Measurements from ENCODE around the gene RAD51B. TPM values are rescaled to one million over a fixed set of nuclear protein-coding genes. Genes with fewer than 3 reads are reported as not detected.

The RAD51B gene
- total RNA-seq, 2 donors from 2014 or later = 9.3 to 12.1 TPM

DNA sequence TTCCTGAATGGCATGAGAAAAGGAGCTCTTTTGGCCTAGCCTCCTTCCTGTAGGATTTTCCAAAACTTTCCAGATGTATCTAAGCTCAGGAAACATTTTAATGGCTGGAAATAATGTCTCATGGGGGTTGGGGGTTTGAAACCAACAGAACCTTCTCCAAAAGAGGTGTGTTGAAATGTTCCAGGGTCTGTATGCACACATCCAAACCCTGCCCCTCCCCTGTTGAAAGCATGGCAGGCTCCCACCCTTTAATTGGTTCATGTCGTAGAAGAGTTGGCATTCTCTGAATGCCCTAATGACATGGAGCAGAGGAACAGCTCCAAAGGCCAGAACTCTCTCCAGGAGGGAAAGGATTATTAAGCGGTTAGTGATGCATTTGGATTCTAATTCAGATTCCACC, 620.1 kb downstream of the RAD51B start:
- H3K4me1 ChIP-seq (ENCODE audit: control insufficient read depth in 1 of 2, low read depth in 2 of 2) = peaks cover 3 to 6% of the 10 kb centered on the region in 2 donors
- no peak for DNase-seq (ENCODE audit: low spot score)
- no peaks in the 10 kb centered on the region for H3K27me3 ChIP-seq (replicated peaks; ENCODE audit: insufficient read depth)
- TF ChIP-seq, protein P1, sequence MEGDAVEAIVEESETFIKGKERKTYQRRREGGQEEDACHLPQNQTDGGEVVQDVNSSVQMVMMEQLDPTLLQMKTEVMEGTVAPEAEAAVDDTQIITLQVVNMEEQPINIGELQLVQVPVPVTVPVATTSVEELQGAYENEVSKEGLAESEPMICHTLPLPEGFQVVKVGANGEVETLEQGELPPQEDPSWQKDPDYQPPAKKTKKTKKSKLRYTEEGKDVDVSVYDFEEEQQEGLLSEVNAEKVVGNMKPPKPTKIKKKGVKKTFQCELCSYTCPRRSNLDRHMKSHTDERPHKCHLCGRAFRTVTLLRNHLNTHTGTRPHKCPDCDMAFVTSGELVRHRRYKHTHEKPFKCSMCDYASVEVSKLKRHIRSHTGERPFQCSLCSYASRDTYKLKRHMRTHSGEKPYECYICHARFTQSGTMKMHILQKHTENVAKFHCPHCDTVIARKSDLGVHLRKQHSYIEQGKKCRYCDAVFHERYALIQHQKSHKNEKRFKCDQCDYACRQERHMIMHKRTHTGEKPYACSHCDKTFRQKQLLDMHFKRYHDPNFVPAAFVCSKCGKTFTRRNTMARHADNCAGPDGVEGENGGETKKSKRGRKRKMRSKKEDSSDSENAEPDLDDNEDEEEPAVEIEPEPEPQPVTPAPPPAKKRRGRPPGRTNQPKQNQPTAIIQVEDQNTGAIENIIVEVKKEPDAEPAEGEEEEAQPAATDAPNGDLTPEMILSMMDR (IDR thresholded peaks at IDR 0.05) = no peak
- H3K4me3 ChIP-seq = no peak overlapping the region
- no peaks in the 10 kb centered on the region for H3K9me3 ChIP-seq
- H3K27ac ChIP-seq = no peak overlapping the region
- ATAC-seq (ENCODE audit: insufficient number of reproducible peaks, low FRiP score, low read depth) = no peak
- no peaks in the 10 kb centered on the region for H3K36me3 ChIP-seq

GRCh38 chr14:68440820-68441219, 621.2 kb downstream of the RAD51B start:
- TF ChIP-seq, protein P1 (IDR thresholded peaks at IDR 0.05) = no peak
- H3K9me3 ChIP-seq = no peaks in the 10 kb centered on the region
- no peak overlapping the region for H3K27ac ChIP-seq
- peaks cover 9 to 13% of the 10 kb centered on the region in 2 donors for H3K4me1 ChIP-seq (ENCODE audit: control insufficient read depth in 1 of 2, low read depth in 2 of 2)
- no peaks in the 10 kb centered on the region for H3K27me3 ChIP-seq (replicated peaks; ENCODE audit: insufficient read depth)
- DNase-seq (ENCODE audit: low spot score) (no peak), ATAC-seq (ENCODE audit: insufficient number of reproducible peaks, low FRiP score, low read depth) (no peak)
- H3K36me3 ChIP-seq = no peaks in the 10 kb centered on the region
- no peak overlapping the region for H3K4me3 ChIP-seq

- no peak overlapping the region for H3K27ac ChIP-seq
- peaks cover 9 to 13% of the 10 kb centered on the region in 2 donors for H3K4me1 ChIP-seq (ENCODE audit: control insufficient read depth in 1 of 2, low read depth in 2 of 2)
Measured at GRCh38 chr14:68441542-68441941, 622.0 kb downstream of the RAD51B start.

DNA sequence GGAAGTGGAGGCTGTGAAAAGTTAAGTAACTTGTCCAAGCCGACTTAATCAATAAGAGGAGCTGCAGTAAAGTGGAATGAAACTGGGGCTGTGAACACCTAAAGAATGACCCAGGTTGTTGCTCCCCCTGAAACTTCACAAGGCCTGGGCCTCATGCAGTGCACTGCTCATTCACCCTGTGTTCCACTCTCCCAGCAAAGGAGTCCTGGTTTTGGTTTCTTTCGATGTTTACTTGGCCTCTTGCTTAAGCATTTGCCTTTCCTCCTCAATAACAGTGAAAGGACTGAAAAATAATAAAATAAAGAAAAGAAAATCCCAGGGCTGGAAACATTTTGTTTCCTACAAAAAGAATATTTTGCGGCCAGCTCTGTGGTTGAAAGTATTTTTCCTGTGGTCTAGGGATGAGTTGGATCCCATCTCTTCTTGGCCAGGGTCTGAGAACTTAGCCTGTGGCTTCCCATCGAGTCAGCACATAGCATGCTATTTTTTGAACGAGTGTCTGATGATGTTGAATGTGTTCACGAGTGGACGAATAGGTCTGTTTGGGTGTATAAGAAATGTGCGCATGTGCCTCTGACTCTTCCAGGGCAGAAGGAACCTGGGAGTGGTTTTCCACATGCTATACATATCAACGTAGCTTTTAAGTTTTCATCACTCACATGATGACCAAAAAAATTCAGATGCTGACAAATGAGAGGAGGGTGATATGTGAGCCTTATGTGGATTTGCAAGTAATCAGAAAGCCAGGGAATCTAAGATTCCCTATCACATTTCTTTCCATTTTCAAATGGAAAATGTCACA, 623.5 kb downstream of the RAD51B start:
- Histone ChIP-seq H3K4me1 (ENCODE audit: control insufficient read depth in 1 of 2, low read depth in 2 of 2) (peaks cover 9 to 13% of the 10 kb centered on the region in 2 donors), H3K4me3 (no peak overlapping the region), H3K27me3 (replicated peaks; ENCODE audit: insufficient read depth) (no peaks in the 10 kb centered on the region), H3K27ac (peak overlapping the region in 1 of 2 donors; percentile 38), H3K9me3 (no peaks in the 10 kb centered on the region), H3K36me3 (no peaks in the 10 kb centered on the region)
- DNase-seq (ENCODE audit: low spot score) (no peak), ATAC-seq (ENCODE audit: insufficient number of reproducible peaks, low FRiP score, low read depth) (no peak)
- TF ChIP-seq, protein P1 (IDR thresholded peaks at IDR 0.05) = no peak

More at GRCh38 chr14:68441542-68441941, 622.0 kb downstream of the RAD51B start:
- H3K27me3 ChIP-seq (replicated peaks; ENCODE audit: insufficient read depth) = no peaks in the 10 kb centered on the region
- ATAC-seq (ENCODE audit: insufficient number of reproducible peaks, low FRiP score, low read depth) (no peak), DNase-seq (ENCODE audit: low spot score) (no peak)
- no peak overlapping the region for H3K4me3 ChIP-seq
- TF ChIP-seq, protein P1 (IDR thresholded peaks at IDR 0.05) = no peak
- no peaks in the 10 kb centered on the region for H3K36me3 ChIP-seq
- no peaks in the 10 kb centered on the region for H3K9me3 ChIP-seq

DNA sequence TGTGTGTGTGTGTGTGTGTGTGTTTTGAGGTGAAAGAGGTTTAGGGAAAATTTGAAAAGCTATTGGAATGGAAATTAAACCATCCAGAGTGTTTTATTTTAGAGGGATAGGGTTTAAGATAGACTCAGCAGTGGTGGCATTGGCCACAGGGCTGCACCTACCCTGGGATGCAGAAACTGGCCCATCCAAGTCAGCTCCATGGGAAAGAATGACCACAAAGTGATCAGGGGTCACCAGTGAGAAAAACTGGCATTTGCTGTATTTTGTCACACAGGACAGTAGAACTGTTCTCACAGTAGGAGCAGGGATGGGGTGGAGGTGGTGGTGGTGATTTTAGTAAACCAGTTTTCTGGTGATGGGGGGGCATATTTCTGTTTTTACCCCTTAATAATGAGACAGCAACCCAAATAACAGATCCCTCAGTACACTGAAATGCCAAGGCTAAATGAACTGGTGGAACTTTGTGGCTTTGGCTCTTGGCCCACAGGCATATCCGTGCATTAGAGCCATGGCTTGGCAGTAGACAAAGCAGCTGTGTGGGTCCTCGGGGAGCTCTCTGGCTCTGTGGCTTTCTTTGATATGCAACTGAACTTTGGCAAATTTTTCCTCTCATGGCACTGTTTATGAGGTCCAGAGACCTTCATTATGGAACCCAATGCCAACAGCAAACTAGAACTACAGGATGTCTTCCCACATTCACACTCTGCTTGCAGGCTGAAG, 625.0 kb downstream of the RAD51B start:
- Histone ChIP-seq H3K9me3 (no peaks in the 10 kb centered on the region), H3K27me3 (replicated peaks; ENCODE audit: insufficient read depth) (no peaks in the 10 kb centered on the region), H3K4me3 (no peak overlapping the region), H3K27ac (no peak overlapping the region), H3K4me1 (ENCODE audit: control insufficient read depth in 1 of 2, low read depth in 2 of 2) (peaks cover 9 to 13% of the 10 kb centered on the region in 2 donors), H3K36me3 (no peaks in the 10 kb centered on the region)
- no peak for DNase-seq (ENCODE audit: low spot score)
- no peak for ATAC-seq (ENCODE audit: insufficient number of reproducible peaks, low FRiP score, low read depth)
- TF ChIP-seq, protein P1 (IDR thresholded peaks at IDR 0.05) = no peak

Measured in thoracic aorta (tissue), 2 donors.